Bladder microvascular endothelial cell (primary cell): ENCODE measurements around the gene DYTN. TPM values are rescaled to one million over a fixed set of nuclear protein-coding genes. Genes with fewer than 3 reads are reported as not detected.

Experiments used
- total RNA-seq: library from RNA; depleted of rRNA; stranded (reverse); fragments of >200 nt; gene quantifications from 2 replicates; pipeline ENCODE4 v1.2.3, GENCODE V29; 2014

The DYTN gene
- total RNA-seq = not detected in 2 replicates

DNA sequence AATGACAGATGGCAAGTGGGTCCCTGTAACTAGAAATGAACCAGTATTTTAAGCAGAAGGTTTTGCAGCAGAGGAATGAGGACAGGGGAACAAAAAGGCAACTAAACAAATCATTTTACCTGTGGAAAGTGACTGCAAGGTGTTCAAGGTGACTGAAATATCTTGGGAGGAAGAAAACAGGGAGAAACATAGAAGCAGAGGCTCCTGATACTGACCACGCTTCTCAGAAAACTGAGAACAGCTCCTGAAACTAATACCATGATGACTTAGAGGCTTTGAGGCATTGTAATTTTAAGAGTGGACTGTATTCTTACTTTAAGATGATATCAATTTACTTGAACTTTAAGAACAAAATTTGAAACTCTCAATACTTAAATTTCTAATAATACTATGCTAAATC is at the start of gene DYTN:
TSS of gene DYTN (minus strand) at position 101 of the 400 bp plus-strand sequence. CDS start 117 bp downstream, outside the sequence.

DNA sequence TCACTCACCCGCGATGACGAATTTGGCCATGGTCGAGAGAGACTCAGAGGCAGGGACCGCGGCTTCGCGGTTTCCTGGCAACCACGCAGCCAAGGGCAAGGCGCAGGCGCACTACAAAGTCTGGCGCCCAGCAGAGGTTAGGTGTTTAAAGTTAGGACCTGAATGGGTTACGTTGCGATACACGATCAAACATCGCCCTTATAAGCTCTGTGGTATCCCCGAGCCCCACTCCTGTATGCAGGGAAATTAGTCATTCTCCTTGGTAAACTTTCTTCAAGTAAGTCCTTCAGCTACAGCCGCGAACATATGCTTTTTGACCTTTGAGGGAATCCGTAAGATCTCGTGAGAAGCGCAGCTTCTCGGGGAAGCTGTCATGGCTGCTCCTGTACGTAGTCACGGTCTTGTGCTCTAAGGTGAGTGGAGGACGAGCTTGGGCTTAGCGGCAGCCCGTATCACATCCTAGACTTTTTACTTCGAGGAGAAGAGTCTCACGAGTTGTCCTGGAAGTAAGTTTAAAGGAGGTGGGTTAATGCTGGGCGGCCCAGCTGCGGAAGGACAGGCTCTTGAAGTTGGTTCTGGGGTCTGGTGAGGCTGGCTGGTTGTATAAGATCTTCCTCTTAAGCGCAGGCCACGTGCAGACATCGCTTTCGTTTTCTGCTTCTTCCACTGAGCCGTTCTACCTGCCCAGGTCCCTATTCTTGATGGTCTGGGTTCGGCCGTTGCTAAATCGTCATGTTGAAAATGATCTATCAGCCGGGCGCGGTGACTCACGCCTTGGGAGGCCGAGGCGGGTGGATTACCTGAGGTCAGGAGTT is 47.3 kb upstream of the DYTN start, which contains the start of the genes FASTKD2 and MDH1B:
TSS of gene FASTKD2 (plus strand) at position 365 of the 815 bp plus-strand sequence. CDS start 1,088 bp downstream, outside the sequence.
TSS of gene MDH1B (minus strand) at position 87 of the 815 bp plus-strand sequence. CDS start at position 30, 57 bp downstream.

GRCh38 chr2:206642075-206643025 is 75.8 kb downstream of the DYTN start, which contains the start of gene FAM237A:
Gene FAM237A (plus strand): TSS chr2:206642487. CDS start chr2:206644237, 1,750 bp downstream.

Other genes with a start within 250 kb of the DYTN start
- gene FAM237A, start 75.9 kb downstream of the DYTN start, total RNA-seq = not detected in 2 replicates
- gene MDH1B, start 46.9 kb upstream of the DYTN start, total RNA-seq = 0.16 and 0.19 TPM in 2 replicates
- 21.0 and 55.6 TPM in 2 replicates for gene FASTKD2, start 47.2 kb upstream of the DYTN start, total RNA-seq
- gene CPO, start 221.1 kb upstream of the DYTN start, total RNA-seq = 0.19 TPM in 1 of 2 replicates, not detected in the other